ENCODE results near the gene AK5.

AK5 gene

DNA sequence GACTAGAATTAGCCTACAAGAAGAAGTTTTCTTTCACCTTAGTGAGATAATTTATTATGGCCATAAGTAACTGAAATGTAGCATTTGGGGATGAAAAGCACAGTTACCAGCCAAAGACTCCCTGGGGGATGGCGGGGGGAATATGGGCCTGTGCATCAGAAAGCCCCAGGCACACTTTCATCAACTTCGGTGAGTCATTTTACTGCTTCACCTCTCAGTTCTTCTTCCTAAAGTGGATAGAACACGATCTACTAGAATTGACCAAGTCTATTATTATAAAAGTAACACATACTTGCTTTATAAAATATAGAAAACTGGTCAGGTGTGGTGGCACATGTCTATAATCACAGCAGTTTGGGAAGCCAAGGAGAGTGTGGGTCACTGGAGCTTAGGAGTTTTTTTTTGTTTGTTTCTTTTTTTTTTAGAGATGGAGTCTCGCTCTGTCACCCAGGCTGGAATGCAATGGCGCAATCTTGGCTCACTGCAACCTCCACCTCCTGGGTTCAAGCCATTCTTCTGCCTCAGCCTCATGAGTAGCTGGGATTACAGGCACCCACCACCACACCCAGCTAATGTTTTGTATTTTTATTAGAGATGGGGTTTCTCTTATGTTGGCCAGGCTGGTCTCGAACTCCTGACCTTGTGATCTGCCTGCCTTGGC, 258.8 kb downstream of the AK5 start:
- Histone ChIP-seq H3K4me3 (ENCODE audit: low read length in 2 of 2) (no peak overlapping the region), H3K27ac (ENCODE audit: low read length) (no peak overlapping the region), H3K36me3 (ENCODE audit: control insufficient read depth in 2 of 2, insufficient read depth in 2 of 2, low read length in 2 of 2) (no peaks in the 10 kb centered on the region), H3K4me1 (ENCODE audit: control insufficient read depth, insufficient read depth, low read length) (peaks cover 11% of the 10 kb centered on the region), H3K9me3 (ENCODE audit: control insufficient read depth in 2 of 2, low read length in 2 of 2) (no peaks in the 10 kb centered on the region), H3K27me3 (ENCODE audit: control insufficient read depth in 1 of 2, insufficient read depth in 2 of 2, low read length in 2 of 2) (no peaks in the 10 kb centered on the region), H3K9ac (ENCODE audit: low read length in 2 of 2) (no peak overlapping the region)

DNA sequence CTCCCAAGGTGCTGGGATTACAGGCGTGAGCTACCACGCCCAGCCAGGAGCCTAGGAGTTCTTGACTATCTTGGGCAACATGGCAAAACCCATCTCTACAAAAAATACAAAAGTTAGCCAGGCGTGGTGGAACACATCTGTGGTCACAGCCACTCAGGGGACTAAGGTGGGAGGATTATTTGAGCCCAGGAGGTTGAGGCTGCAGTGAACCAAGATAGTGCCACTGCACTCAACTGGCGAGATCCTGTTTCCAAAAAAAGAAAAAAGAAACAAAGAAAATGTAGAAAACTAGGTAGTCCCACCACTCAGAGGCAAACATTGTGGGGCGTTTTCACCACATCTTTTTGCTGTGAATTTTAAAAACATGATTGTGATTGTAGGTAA, 259.3 kb downstream of the AK5 start:
- peaks cover 11% of the 10 kb centered on the region for H3K4me1 ChIP-seq (ENCODE audit: control insufficient read depth, insufficient read depth, low read length)
- H3K27ac ChIP-seq (ENCODE audit: low read length): no peak overlapping the region
- H3K9me3 ChIP-seq (ENCODE audit: control insufficient read depth in 2 of 2, low read length in 2 of 2): no peaks in the 10 kb centered on the region
- no peak overlapping the region for H3K4me3 ChIP-seq (ENCODE audit: low read length in 2 of 2)
- H3K27me3 ChIP-seq (ENCODE audit: control insufficient read depth in 1 of 2, insufficient read depth in 2 of 2, low read length in 2 of 2): no peaks in the 10 kb centered on the region
- no peak overlapping the region for H3K9ac ChIP-seq (ENCODE audit: low read length in 2 of 2)
- H3K36me3 ChIP-seq (ENCODE audit: control insufficient read depth in 2 of 2, insufficient read depth in 2 of 2, low read length in 2 of 2): no peaks in the 10 kb centered on the region

DNA sequence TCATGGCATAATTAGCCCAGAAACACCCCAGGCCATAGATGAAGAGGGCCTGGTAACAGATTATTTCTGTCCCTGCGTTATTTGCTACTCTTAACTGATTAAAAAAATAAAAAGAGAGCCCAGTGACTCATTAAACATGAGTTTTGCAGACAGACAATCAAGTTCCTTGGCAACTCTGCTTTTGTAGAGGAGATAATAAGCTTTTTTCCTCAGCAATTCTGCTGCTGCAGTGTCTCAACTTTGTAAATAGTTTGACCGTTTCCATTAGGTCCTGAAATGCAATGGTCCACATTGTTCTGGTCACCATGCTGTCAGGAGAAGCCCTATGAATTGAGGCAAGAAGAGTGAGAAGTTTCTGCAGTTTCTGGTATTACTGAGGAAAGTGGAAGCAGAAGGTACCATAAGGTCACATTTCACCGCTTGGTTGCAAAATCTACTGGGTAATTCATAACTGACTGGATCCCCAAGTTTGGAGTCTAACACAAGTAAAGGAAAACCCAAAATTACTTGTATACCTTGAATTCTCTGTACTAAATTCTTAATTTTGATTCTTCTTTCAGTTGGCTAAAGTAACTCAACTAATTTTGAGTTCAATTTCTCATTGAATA, 261.1 kb downstream of the AK5 start:
- H3K27me3 ChIP-seq (ENCODE audit: control insufficient read depth in 1 of 2, insufficient read depth in 2 of 2, low read length in 2 of 2): no peaks in the 10 kb centered on the region
- H3K9me3 ChIP-seq (ENCODE audit: control insufficient read depth in 2 of 2, low read length in 2 of 2): no peaks in the 10 kb centered on the region
- no peaks in the 10 kb centered on the region for H3K36me3 ChIP-seq (ENCODE audit: control insufficient read depth in 2 of 2, insufficient read depth in 2 of 2, low read length in 2 of 2)
- H3K4me1 ChIP-seq (ENCODE audit: control insufficient read depth, insufficient read depth, low read length): peaks cover 11% of the 10 kb centered on the region
- no peak overlapping the region for H3K27ac ChIP-seq (ENCODE audit: low read length)
- H3K4me3 ChIP-seq (ENCODE audit: low read length in 2 of 2): no peak overlapping the region
- no peak overlapping the region for H3K9ac ChIP-seq (ENCODE audit: low read length in 2 of 2)

DNA sequence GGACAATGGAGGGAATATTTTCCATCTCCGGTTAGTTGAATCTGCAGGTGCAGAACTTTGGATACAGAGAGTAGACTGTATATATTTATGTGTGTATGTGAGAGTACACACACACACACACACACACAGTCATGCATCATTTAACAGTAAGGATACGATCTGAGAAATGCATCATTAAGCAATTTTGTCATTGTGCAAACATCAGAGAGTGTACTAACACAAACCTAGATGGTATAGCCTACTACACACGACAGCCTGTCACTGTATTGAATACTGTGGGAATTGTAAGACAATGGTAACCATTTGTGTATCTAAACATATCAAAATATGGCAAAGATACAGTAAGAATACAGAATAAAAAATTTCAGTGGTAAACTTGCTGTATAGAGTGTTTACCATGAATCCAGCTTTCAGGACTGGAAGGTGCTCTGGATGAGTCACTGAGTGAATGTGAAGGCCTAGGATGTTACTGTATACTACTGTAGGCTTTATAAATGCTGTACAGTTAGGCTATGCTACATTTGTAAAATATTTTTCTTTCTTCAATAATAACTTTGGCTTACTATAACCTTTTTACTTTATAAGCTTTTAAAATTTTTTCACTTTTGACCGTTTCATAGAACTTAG, 262.1 kb downstream of the AK5 start:
- no peak overlapping the region for H3K27ac ChIP-seq (ENCODE audit: low read length)
- H3K27me3 ChIP-seq (ENCODE audit: control insufficient read depth in 1 of 2, insufficient read depth in 2 of 2, low read length in 2 of 2): no peaks in the 10 kb centered on the region
- no peaks in the 10 kb centered on the region for H3K9me3 ChIP-seq (ENCODE audit: control insufficient read depth in 2 of 2, low read length in 2 of 2)
- no peaks in the 10 kb centered on the region for H3K36me3 ChIP-seq (ENCODE audit: control insufficient read depth in 2 of 2, insufficient read depth in 2 of 2, low read length in 2 of 2)
- no peak overlapping the region for H3K9ac ChIP-seq (ENCODE audit: low read length in 2 of 2)
- peaks cover 11% of the 10 kb centered on the region for H3K4me1 ChIP-seq (ENCODE audit: control insufficient read depth, insufficient read depth, low read length)
- no peak overlapping the region for H3K4me3 ChIP-seq (ENCODE audit: low read length in 2 of 2)

DNA sequence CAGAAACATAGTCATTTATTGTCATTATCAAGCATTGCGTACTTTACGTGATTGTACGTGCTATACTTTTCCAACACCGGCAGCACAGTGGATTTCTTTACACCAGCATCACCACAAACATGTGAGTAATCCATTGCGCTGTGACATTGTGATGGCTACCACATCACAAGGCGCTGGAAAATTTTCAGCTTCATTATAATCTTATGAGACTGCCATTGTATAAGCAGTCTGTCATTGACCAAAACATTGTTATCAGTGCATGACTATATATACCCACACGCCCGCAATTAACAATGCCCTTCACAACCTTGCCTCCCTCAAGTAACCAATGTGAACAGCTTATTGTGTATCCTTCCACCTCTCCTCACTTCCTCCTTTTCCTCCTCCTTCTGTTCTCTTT, 263.0 kb downstream of the AK5 start:
- H3K4me3 ChIP-seq (ENCODE audit: low read length in 2 of 2): no peak overlapping the region
- H3K4me1 ChIP-seq (ENCODE audit: control insufficient read depth, insufficient read depth, low read length): peaks cover 3% of the 10 kb centered on the region
- no peaks in the 10 kb centered on the region for H3K27me3 ChIP-seq (ENCODE audit: control insufficient read depth in 1 of 2, insufficient read depth in 2 of 2, low read length in 2 of 2)
- no peak overlapping the region for H3K9ac ChIP-seq (ENCODE audit: low read length in 2 of 2)
- no peaks in the 10 kb centered on the region for H3K9me3 ChIP-seq (ENCODE audit: control insufficient read depth in 2 of 2, low read length in 2 of 2)
- H3K36me3 ChIP-seq (ENCODE audit: control insufficient read depth in 2 of 2, insufficient read depth in 2 of 2, low read length in 2 of 2): no peaks in the 10 kb centered on the region
- H3K27ac ChIP-seq (ENCODE audit: low read length): no peak overlapping the region

DNA sequence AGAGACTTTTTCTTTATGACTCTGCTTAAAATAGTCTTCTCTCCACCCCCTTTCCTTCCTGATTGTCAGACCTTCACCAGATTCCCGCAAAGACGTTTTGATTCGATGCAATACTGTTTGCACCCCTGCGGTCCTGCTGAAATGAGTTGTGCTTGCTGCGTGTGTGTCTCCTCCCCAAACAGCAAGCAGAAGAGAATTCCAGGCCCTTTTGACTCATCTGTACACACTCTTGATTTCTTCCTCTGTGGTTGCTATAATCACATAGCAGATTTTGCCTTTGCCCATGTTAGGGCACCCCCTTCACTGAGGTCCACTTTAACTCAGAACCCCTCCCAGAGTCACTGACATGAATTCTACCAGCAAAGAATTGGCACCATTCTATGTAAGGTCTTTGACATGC, 264.2 kb downstream of the AK5 start:
- no peaks in the 10 kb centered on the region for H3K27me3 ChIP-seq (ENCODE audit: control insufficient read depth in 1 of 2, insufficient read depth in 2 of 2, low read length in 2 of 2)
- H3K9ac ChIP-seq (ENCODE audit: low read length in 2 of 2): no peak overlapping the region
- no peak overlapping the region for H3K4me3 ChIP-seq (ENCODE audit: low read length in 2 of 2)
- no peak overlapping the region for H3K27ac ChIP-seq (ENCODE audit: low read length)
- no peaks in the 10 kb centered on the region for H3K36me3 ChIP-seq (ENCODE audit: control insufficient read depth in 2 of 2, insufficient read depth in 2 of 2, low read length in 2 of 2)
- no peaks in the 10 kb centered on the region for H3K4me1 ChIP-seq (ENCODE audit: control insufficient read depth, insufficient read depth, low read length)
- H3K9me3 ChIP-seq (ENCODE audit: control insufficient read depth in 2 of 2, low read length in 2 of 2): no peaks in the 10 kb centered on the region

DNA sequence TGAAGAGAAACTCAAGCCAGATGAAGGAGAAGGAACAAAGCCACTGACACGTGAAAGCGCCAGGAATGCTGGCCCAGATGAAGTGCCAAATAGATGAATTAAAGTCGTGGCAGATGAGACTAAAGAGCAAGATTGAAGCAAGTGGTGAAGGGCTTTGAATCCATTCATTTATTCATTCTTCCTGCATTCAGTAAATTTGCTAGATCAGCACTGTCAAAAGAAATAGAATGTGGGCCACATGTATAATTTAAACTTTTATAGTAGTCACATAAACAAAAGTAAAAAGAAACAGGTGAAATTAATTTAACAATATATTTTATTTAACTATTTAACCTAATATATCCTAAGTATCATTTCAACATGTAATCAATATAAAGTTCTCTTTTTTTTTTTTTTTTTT, 265.1 kb downstream of the AK5 start:
- Histone ChIP-seq H3K4me1 (ENCODE audit: control insufficient read depth, insufficient read depth, low read length) (no peaks in the 10 kb centered on the region), H3K27ac (ENCODE audit: low read length) (no peak overlapping the region), H3K27me3 (ENCODE audit: control insufficient read depth in 1 of 2, insufficient read depth in 2 of 2, low read length in 2 of 2) (no peaks in the 10 kb centered on the region), H3K36me3 (ENCODE audit: control insufficient read depth in 2 of 2, insufficient read depth in 2 of 2, low read length in 2 of 2) (no peaks in the 10 kb centered on the region), H3K9me3 (ENCODE audit: control insufficient read depth in 2 of 2, low read length in 2 of 2) (no peaks in the 10 kb centered on the region), H3K4me3 (ENCODE audit: low read length in 2 of 2) (no peak overlapping the region), H3K9ac (ENCODE audit: low read length in 2 of 2) (no peak overlapping the region)

DNA sequence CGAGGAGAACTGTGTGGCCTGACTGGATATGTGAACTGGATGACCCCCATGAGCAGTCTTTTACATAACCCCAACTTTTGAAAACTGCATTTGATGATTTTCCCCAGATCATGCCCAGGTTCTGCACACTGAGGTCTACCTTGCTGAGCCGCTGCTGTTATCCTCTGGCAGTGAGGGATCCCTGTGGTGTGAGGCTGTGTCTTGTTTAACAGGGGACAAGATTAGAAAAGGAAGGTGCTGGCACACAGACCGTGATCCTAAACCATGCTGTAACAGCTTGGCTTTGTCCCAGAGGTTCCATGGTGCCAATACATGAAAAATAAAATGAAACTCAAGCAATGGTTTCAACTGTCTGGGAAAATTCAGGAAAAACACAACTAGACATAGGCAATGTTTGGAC, 266.5 kb downstream of the AK5 start:
- Histone ChIP-seq H3K27me3 (ENCODE audit: control insufficient read depth in 1 of 2, insufficient read depth in 2 of 2, low read length in 2 of 2) (no peaks in the 10 kb centered on the region), H3K9ac (ENCODE audit: low read length in 2 of 2) (no peak overlapping the region), H3K27ac (ENCODE audit: low read length) (no peak overlapping the region), H3K36me3 (ENCODE audit: control insufficient read depth in 2 of 2, insufficient read depth in 2 of 2, low read length in 2 of 2) (no peaks in the 10 kb centered on the region), H3K4me3 (ENCODE audit: low read length in 2 of 2) (no peak overlapping the region), H3K4me1 (ENCODE audit: control insufficient read depth, insufficient read depth, low read length) (no peaks in the 10 kb centered on the region), H3K9me3 (ENCODE audit: control insufficient read depth in 2 of 2, low read length in 2 of 2) (no peaks in the 10 kb centered on the region)

DNA sequence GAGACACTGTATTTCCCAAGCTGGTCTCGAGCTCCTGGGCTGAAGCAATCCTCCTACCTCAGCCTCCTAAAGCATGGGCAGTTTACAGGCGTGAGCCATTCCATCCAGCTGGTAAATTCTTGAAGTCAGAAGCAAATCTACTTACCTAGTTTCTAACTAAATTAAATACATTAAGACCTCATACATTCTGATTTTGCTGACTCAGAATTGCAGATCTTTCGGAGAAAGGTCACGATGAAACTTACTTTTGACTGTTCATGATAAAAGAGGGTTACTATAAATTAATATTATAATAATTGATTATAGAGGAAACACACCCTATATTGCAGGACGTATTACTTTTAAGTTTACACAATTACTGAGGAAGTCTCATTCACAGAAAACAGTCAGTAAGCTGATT, 268.3 kb downstream of the AK5 start:
- Histone ChIP-seq H3K36me3 (ENCODE audit: control insufficient read depth in 2 of 2, insufficient read depth in 2 of 2, low read length in 2 of 2) (no peaks in the 10 kb centered on the region), H3K9ac (ENCODE audit: low read length in 2 of 2) (no peak overlapping the region), H3K27me3 (ENCODE audit: control insufficient read depth in 1 of 2, insufficient read depth in 2 of 2, low read length in 2 of 2) (no peaks in the 10 kb centered on the region), H3K9me3 (ENCODE audit: control insufficient read depth in 2 of 2, low read length in 2 of 2) (no peaks in the 10 kb centered on the region), H3K4me1 (ENCODE audit: control insufficient read depth, insufficient read depth, low read length) (no peaks in the 10 kb centered on the region), H3K4me3 (ENCODE audit: low read length in 2 of 2) (no peak overlapping the region), H3K27ac (ENCODE audit: low read length) (no peak overlapping the region)

DNA sequence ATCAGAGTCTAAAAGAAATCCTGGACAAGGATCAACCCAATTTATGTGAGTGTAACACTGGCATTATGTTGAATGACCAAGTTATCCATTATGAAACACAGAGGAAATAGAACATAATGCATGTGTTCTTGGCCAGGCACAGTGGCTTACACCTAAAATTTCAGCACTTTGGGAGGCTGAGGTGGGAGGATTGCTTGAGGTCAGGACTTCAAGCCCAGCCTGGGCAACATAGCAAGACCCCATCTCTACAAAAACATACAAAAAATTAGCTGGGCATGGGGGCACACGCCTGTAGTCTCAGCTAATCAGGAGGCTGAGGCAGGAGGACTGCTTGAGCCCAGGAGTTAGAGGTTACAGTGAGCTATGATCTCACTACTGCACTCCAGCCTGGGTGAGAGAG, 270.8 kb downstream of the AK5 start:
- no peaks in the 10 kb centered on the region for H3K9me3 ChIP-seq (ENCODE audit: control insufficient read depth in 2 of 2, low read length in 2 of 2)
- no peak overlapping the region for H3K4me3 ChIP-seq (ENCODE audit: low read length in 2 of 2)
- H3K27ac ChIP-seq (ENCODE audit: low read length): no peak overlapping the region
- H3K9ac ChIP-seq (ENCODE audit: low read length in 2 of 2): no peak overlapping the region
- H3K27me3 ChIP-seq (ENCODE audit: control insufficient read depth in 1 of 2, insufficient read depth in 2 of 2, low read length in 2 of 2): no peaks in the 10 kb centered on the region
- no peaks in the 10 kb centered on the region for H3K36me3 ChIP-seq (ENCODE audit: control insufficient read depth in 2 of 2, insufficient read depth in 2 of 2, low read length in 2 of 2)
- H3K4me1 ChIP-seq (ENCODE audit: control insufficient read depth, insufficient read depth, low read length): no peaks in the 10 kb centered on the region
